ENCODE results near the gene NHLRC4.

NHLRC4 gene

GRCh38 chr16:554640-555365 is 12.0 kb upstream of the NHLRC4 start:
- DNase-seq, result peak; percentile 76

- DNase-seq, result peak; percentile 96
Measured at GRCh38 chr16:555528-556473, 11.0 kb upstream of the NHLRC4 start.

GRCh38 chr16:556474-557173 is 10.2 kb upstream of the NHLRC4 start:
- peak; percentile 84 for DNase-seq

GRCh38 chr16:557463-558297 is 9.1 kb upstream of the NHLRC4 start:
- DNase-seq, result no peak

GRCh38 chr16:558298-559020 is 8.3 kb upstream of the NHLRC4 start:
- peak; percentile 28 for DNase-seq

- no peak for DNase-seq
Measured at GRCh38 chr16:559021-559380, 7.8 kb upstream of the NHLRC4 start.

- DNase-seq, result no peak
Measured at GRCh38 chr16:559411-560203, 7.2 kb upstream of the NHLRC4 start.

- DNase-seq, result no peak
Measured at GRCh38 chr16:560204-560700, 6.6 kb upstream of the NHLRC4 start, which contains the start of gene PRR35. Gene PRR35 (plus strand): TSS chr16:560394. CDS start chr16:563295, 2,901 bp downstream.

- peak; percentile 30 for DNase-seq
Measured at GRCh38 chr16:560701-561412, 5.9 kb upstream of the NHLRC4 start.

GRCh38 chr16:561413-561794 is 5.4 kb upstream of the NHLRC4 start:
- DNase-seq, result no peak

- DNase-seq, result peak; percentile 14
Measured at GRCh38 chr16:561957-562938, 4.6 kb upstream of the NHLRC4 start.

GRCh38 chr16:563072-563644 is 3.6 kb upstream of the NHLRC4 start:
- no peak for DNase-seq

GRCh38 chr16:564690-565418 is 2.0 kb upstream of the NHLRC4 start:
- DNase-seq, result peak; percentile 12

GRCh38 chr16:565419-566330 is 1.1 kb upstream of the NHLRC4 start:
- peak; percentile 41 for DNase-seq

- DNase-seq, result no peak
Measured at GRCh38 chr16:567373-568256, 810 bp downstream of the NHLRC4 start.
